Left lung (tissue), 10 donors: ENCODE measurements around the gene TMPRSS11E. TPM values are rescaled to one million over a fixed set of nuclear protein-coding genes. Genes with fewer than 3 reads are reported as not detected.
"Not testable (repeated sequence)": the region's sequence is repeated elsewhere in the genome, so short reads cannot be mapped to it uniquely, and the experiment has no call there.

ENCODE experiments used
- ATAC-seq: fragments of 200-7000 bp; cut with Tn5 transposase; one replicate; pipeline ENCODE4 v1.9.1; 2020; ENCODE audit warnings: moderate library complexity
- DNase-seq, 4 donors: peaks; one replicate each; pipeline ENCODE4 v3.0.0-alpha.2; 2013 to 2020
- H3K27ac ChIP-seq, 2 donors: fragments of 200-600 bp; sonication (generic) in 1 of 2; one replicate each; pipeline versions ENCODE4 v1.5.0 to v1.8.0; 2020 to 2021
- H3K27me3 ChIP-seq, 2 donors: fragments of 200-600 bp; sonication (generic) in 1 of 2; one replicate each; pipeline versions ENCODE4 v1.5.0 to v1.8.0; 2020 to 2021
- H3K36me3 ChIP-seq, 2 donors: fragments of 200-600 bp; sonication (generic) in 1 of 2; one replicate each; pipeline versions ENCODE4 v1.5.0 to v1.8.0; 2020 to 2021
- H3K4me1 ChIP-seq, 2 donors: fragments of 200-600 bp; one replicate each; pipeline ENCODE4 v1.8.0; 2021
- H3K4me3 ChIP-seq, 2 donors: fragments of 200-600 bp; sonication (generic) in 1 of 2; one replicate each; pipeline versions ENCODE4 v1.5.0 to v1.8.0; 2020 to 2021; ENCODE audit warnings: mild to moderate bottlenecking in 1 of 2
- H3K9me3 ChIP-seq, 2 donors: fragments of 200-600 bp; sonication (generic) in 1 of 2; one replicate each; pipeline versions ENCODE4 v1.5.0 to v1.8.0; 2020 to 2021
- intact Hi-C, 2 donors: fragments of 100-400 bp; cut with DNase I; formaldehyde crosslinking; loops; one replicate each; pipeline versions ENCODE4 v1.11.2 to v1.14.2; 2022
- polyA plus RNA-seq, 6 donors: library from polyadenylated mRNA; unstranded; fragments of 120-200 nt; gene quantifications; one replicate each; pipeline ENCODE4 v1.2.1, GENCODE V29; 2013; ENCODE audit not compliant: insufficient read length in 6 of 6
- total RNA-seq, 2 donors: library from RNA; stranded (reverse); fragmentation: NEBNext Ultra II Directional; extraction: Animal tissue kit (Norgen Biotek cat#: 25700); gene quantifications; one replicate each; pipeline ENCODE4 v1.2.1, GENCODE V29; 2021
- TF ChIP-seq, protein P1 (sequence below), 2 donors: fragments of 200-600 bp; sonication (generic) in 1 of 2; IDR thresholded peaks; one replicate each; pipeline versions ENCODE4 v1.5.0 to v1.8.0; 2021; ENCODE audit warnings: antibody characterized with exemption in 2 of 2
- donor health status: DM: no; HTN: yes; CAD: no.
- donor health status: DM: no; HTN: no; CAD: no.

Gene TMPRSS11E
- total and polyA plus RNA-seq, 8 donors, result 0.15 to 0.55 (median 0.19) TPM; not detected in 2

DNA sequence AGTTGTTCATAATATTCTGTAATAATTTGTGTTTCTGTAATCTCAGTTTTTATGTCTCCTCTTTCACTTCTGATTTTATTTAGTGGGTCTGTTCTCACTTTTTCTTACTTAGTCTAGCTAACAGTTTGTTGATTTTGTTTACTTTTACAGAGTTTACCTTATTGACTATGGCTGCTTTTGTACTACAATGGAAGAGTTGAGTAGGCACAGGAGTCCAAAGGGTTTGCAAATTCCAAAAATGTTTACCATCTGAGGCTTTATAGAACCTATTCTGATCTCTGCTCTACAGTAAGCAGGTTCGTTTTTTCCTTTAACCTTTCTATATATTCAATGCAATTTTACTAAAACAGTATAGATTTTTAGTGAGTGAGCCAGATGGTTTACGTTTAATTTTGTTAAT is 73.7 kb downstream of the TMPRSS11E start:
- Histone ChIP-seq H3K4me3 (no peak overlapping the region), H3K27ac (no peak overlapping the region), H3K9me3 (no peaks in the 10 kb centered on the region), H3K27me3 (no peaks in the 10 kb centered on the region), H3K4me1 (no peaks in the 10 kb centered on the region), H3K36me3 (no peaks in the 10 kb centered on the region)
- DNase-seq, result no peak
- TF ChIP-seq, protein P1, sequence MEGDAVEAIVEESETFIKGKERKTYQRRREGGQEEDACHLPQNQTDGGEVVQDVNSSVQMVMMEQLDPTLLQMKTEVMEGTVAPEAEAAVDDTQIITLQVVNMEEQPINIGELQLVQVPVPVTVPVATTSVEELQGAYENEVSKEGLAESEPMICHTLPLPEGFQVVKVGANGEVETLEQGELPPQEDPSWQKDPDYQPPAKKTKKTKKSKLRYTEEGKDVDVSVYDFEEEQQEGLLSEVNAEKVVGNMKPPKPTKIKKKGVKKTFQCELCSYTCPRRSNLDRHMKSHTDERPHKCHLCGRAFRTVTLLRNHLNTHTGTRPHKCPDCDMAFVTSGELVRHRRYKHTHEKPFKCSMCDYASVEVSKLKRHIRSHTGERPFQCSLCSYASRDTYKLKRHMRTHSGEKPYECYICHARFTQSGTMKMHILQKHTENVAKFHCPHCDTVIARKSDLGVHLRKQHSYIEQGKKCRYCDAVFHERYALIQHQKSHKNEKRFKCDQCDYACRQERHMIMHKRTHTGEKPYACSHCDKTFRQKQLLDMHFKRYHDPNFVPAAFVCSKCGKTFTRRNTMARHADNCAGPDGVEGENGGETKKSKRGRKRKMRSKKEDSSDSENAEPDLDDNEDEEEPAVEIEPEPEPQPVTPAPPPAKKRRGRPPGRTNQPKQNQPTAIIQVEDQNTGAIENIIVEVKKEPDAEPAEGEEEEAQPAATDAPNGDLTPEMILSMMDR (IDR thresholded peaks at IDR 0.05), result no peak
- intact Hi-C loops, result no loop called here
- ATAC-seq, result no peak

DNA sequence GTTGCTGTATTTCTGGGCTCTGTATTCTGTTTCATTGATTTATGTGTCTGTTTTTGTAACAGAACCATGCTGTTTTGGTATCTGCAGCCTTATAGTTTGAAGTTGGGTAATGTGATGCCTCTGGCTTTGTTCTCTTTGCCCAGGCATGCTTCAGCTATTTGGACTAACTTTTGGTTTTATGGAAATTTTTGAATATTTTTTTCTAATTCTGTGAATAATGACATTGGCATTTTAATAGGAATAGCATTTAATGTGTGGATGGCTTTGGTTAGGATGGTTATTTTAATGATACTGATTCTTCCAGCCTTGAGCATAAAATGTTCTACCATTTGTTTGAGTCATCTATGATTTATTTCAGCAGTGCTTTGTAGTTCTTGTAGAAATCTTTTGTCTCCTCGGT is 75.0 kb downstream of the TMPRSS11E start:
- intact Hi-C loops, result not testable (repeated sequence)

DNA sequence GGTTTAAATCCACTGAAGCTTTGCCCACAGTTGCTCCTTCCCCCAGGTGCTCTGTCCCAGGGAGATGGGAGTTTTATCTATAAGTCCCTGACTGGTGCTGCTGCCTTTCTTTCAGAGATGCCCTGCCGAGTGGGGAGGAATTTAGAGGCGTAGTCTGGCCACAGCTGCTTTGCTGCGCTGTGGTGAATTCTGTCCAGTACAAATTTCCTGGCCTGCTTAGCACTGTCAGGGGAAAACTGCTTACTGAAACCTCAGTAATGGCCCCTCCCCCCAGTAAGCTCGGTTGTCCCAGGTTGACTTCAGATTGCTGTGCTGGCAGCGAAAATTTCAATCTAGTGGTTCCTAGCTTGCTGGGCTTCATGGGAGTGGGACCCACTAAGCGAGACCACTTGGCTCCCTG is 88.7 kb downstream of the TMPRSS11E start:
- ATAC-seq (no peak), DNase-seq (peak in 1 of 4 donors; percentile 13)
- no peak overlapping the region for H3K27ac ChIP-seq
- H3K9me3 ChIP-seq, result peaks cover 0 to 20% of the 10 kb centered on the region in 2 donors
- H3K27me3 ChIP-seq, result no peaks in the 10 kb centered on the region
- intact Hi-C loops, result no loop called here
- H3K36me3 ChIP-seq, result no peaks in the 10 kb centered on the region
- TF ChIP-seq, protein P1 (IDR thresholded peaks at IDR 0.05), result no peak
- no peaks in the 10 kb centered on the region for H3K4me1 ChIP-seq
- H3K4me3 ChIP-seq, result no peak overlapping the region

More for the DNA sequence above, 75.0 kb downstream of the TMPRSS11E start:
- H3K9me3 ChIP-seq, H3K36me3 ChIP-seq, H3K27ac ChIP-seq, H3K27me3 ChIP-seq, H3K4me1 ChIP-seq, H3K4me3 ChIP-seq, ATAC-seq, DNase-seq: not testable (repeated sequence)

DNA sequence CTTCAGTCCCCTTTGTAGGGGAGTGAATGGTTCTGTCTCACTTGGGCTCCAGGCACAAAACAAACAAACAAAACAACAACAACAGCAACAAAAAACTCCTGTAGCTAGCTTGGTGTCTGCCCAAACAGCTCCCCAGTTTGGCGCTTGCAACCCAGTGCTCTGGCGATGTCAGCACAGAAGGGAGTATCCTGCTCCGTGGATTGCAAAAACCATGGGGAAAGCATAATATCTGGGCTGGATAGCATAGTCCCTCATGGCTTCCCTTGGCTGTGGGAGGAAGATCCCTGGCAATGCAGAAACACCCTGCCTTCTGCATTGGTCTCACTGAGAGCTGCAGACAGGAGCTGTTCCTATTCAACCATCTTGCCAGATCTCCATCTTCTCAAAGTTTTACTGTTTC is 89.1 kb downstream of the TMPRSS11E start:
- TF ChIP-seq, protein P1 (IDR thresholded peaks at IDR 0.05), result no peak
- ATAC-seq, result no peak
- intact Hi-C loops, result no loop called here
- Histone ChIP-seq H3K4me3 (no peak overlapping the region), H3K9me3 (peaks cover 0 to 16% of the 10 kb centered on the region in 2 donors), H3K27me3 (no peaks in the 10 kb centered on the region), H3K27ac (no peak overlapping the region), H3K36me3 (no peaks in the 10 kb centered on the region), H3K4me1 (no peaks in the 10 kb centered on the region)
- no peak for DNase-seq

DNA sequence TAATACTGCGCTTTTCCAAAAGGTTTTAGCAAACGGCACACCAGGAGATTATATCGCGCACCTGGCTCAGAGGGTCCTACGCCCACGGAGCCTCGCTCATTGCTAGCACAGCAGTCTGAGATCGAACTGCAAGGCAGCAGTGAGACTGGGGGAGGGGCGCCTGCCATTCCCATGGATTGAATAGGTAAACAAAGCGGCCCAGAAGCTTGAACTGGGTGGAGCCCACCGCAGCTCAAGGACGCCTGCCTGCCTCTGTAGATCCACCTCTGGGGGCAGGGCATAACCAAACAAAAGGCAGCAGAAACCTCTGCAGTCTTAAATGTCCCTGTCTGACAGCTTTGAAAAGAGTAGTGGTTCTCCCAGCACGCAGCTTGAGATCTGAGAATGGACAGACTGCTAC is 95.5 kb downstream of the TMPRSS11E start:
- H3K27me3 ChIP-seq, H3K9me3 ChIP-seq, H3K4me1 ChIP-seq, H3K4me3 ChIP-seq, H3K36me3 ChIP-seq, H3K27ac ChIP-seq, ATAC-seq, intact Hi-C loops: not testable (repeated sequence)
- DNase-seq, result peak in 1 of 4 donors; percentile 46

Other genes starting within 250 kb of the TMPRSS11E start
- not detected for gene TMPRSS11B, start 201.8 kb upstream of the TMPRSS11E start, total RNA-seq
- under 1 TPM in 5 of 6 donors, not detected in 1; 0.06 to 0.24 (median 0.11) TPM for gene TMPRSS11B, start 201.8 kb upstream of the TMPRSS11E start, polyA plus RNA-seq
- 10 to 100 TPM; 55.0 to 56.1 TPM for gene YTHDC1, start 97.4 kb upstream of the TMPRSS11E start, total RNA-seq
- 100 to 1,000 TPM; 169 to 228 (median 191) TPM for gene YTHDC1, start 97.4 kb upstream of the TMPRSS11E start, polyA plus RNA-seq
- gene UGT2B17, start 128.9 kb downstream of the TMPRSS11E start, total RNA-seq, result under 1 TPM in 1 of 2 donors, not detected in 1; 0.13 TPM
- gene UGT2B17, start 128.9 kb downstream of the TMPRSS11E start, polyA plus RNA-seq, result 1 to 10 TPM in 2 of 6 donors, under 1 TPM in 2, not detected in 2; 0.24 to 2.7 (median 1.0) TPM
- gene UGT2B15, start 223.2 kb downstream of the TMPRSS11E start, total RNA-seq, result not detected
- gene UGT2B15, start 223.2 kb downstream of the TMPRSS11E start, polyA plus RNA-seq, result 1 to 10 TPM in 2 of 6 donors, under 1 TPM in 4; 0.34 to 1.9 (median 0.69) TPM